Kidney (tissue), 14 donors: ENCODE measurements around the gene GOLGA6L7. TPM values are rescaled to one million over a fixed set of nuclear protein-coding genes. Genes with fewer than 3 reads are reported as not detected.

Experiments
- DNase-seq, 5 donors: peaks; one replicate each; pipeline ENCODE4 v3.0.0-alpha.2; 2013 to 2020
- FAIRE-seq: peaks from 2 replicates; lab custom pipeline; 2012; peaks lifted over from hg19 to GRCh38; lab: Jason Lieb, UNC
- H3K27ac ChIP-seq, 2 donors: one replicate each; pipeline ENCODE4 v1.7.0; 2013; ENCODE audit warnings: low read depth in 2 of 2, low read length in 2 of 2, inconsistent platforms in 1 of 2
- H3K27me3 ChIP-seq: one replicate; pipeline ENCODE4 v1.7.1; 2013; ENCODE audit warnings: low read length, inconsistent platforms; ENCODE audit not compliant: control insufficient read depth, insufficient read depth
- H3K36me3 ChIP-seq, 3 donors: one replicate each; pipeline versions ENCODE4 v1.7.0 to v1.7.1; 2013; ENCODE audit warnings: low read length in 3 of 3, control low read depth in 1 of 3, inconsistent platforms in 1 of 3; ENCODE audit not compliant: insufficient read depth in 3 of 3, control insufficient read depth in 2 of 3
- H3K4me1 ChIP-seq, 3 donors: one replicate each; pipeline versions ENCODE4 v1.7.0 to v1.7.1; 2013; ENCODE audit warnings: low read length in 3 of 3, inconsistent platforms in 1 of 3, low read depth in 1 of 3; ENCODE audit not compliant: control insufficient read depth in 2 of 3, insufficient read depth in 2 of 3
- H3K4me3 ChIP-seq, 3 donors: one replicate each; pipeline versions ENCODE4 v1.7.0 to v1.8.1; 2013; ENCODE audit warnings: low read length in 3 of 3, control low read depth in 1 of 3, inconsistent platforms in 1 of 3
- H3K9ac ChIP-seq, 3 donors: one replicate each; pipeline versions ENCODE4 v1.7.0 to v1.7.1; 2013; ENCODE audit warnings: low read length in 3 of 3, control low read depth in 1 of 3, inconsistent platforms in 1 of 3
- H3K9me3 ChIP-seq, 3 donors: one replicate each; pipeline versions ENCODE4 v1.7.0 to v1.7.1; 2013; ENCODE audit warnings: low read length in 3 of 3, control low read depth in 1 of 3, inconsistent platforms in 1 of 3; ENCODE audit not compliant: control insufficient read depth in 2 of 3, insufficient read depth in 1 of 3
- intact Hi-C: fragments of 100-400 bp; cut with DNase I; formaldehyde crosslinking; loops from one replicate; pipeline ENCODE4 v1.11.1; 2022
- polyA plus RNA-seq: library from polyadenylated mRNA; stranded (reverse); fragments of 350-450 nt; fragmentation: Illumina TruSeq; extraction: RNeasy Lipid Tissue Mini Kit (QIAGEN cat#74804); gene quantifications from one replicate; pipeline ENCODE4 v1.2.3, GENCODE V29; 2014; ENCODE audit warnings: low read depth, low replicate concordance; ENCODE audit not compliant: insufficient read depth
- total RNA-seq: library from RNA; stranded (reverse); fragmentation: NEBNext Ultra II Directional; extraction: Animal tissue kit (Norgen Biotek cat#: 25700); gene quantifications from one replicate; pipeline ENCODE4 v1.2.1, GENCODE V29; 2021
- TF ChIP-seq, protein P1 (sequence below): IDR thresholded peaks from 3 replicates; pipeline ENCODE4 v1.5.1; 2012; ENCODE audit warnings: mild to moderate bottlenecking, moderate library complexity, borderline replicate concordance; ENCODE audit not compliant: insufficient read depth; ENCODE audit errors: extremely low read depth
- donor health status: control.
- donor health status: control.
- donor health status: control.
- donor health status: control.
- donor health status: control.
- donor health status: DM: yes; HTN: yes; CAD: no.
- donor health status: Normal renal cell carcinoma (clear cell type).

GOLGA6L7 gene
- total and polyA plus RNA-seq, 2 donors from 2014 or later = not detected

DNA sequence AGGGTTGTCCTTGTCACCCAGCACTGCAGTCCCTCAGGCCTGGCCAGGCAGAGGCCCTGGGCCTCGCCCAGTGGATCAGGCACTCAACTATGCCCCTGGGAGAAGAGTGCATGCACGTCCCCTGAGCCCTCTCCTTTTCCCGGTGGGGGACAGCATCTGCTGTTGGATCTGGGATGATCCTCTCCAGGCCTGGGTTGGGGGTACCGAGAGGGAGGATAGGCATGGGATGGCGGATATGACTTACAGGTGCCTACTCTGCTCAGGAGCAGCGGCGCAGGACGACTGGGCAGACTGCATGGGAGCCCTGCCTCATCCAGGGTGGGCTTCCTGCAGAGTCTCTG is 28.4 kb upstream of the GOLGA6L7 start:
- TF ChIP-seq, protein P1, sequence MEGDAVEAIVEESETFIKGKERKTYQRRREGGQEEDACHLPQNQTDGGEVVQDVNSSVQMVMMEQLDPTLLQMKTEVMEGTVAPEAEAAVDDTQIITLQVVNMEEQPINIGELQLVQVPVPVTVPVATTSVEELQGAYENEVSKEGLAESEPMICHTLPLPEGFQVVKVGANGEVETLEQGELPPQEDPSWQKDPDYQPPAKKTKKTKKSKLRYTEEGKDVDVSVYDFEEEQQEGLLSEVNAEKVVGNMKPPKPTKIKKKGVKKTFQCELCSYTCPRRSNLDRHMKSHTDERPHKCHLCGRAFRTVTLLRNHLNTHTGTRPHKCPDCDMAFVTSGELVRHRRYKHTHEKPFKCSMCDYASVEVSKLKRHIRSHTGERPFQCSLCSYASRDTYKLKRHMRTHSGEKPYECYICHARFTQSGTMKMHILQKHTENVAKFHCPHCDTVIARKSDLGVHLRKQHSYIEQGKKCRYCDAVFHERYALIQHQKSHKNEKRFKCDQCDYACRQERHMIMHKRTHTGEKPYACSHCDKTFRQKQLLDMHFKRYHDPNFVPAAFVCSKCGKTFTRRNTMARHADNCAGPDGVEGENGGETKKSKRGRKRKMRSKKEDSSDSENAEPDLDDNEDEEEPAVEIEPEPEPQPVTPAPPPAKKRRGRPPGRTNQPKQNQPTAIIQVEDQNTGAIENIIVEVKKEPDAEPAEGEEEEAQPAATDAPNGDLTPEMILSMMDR = no peak
- H3K4me1 ChIP-seq = no peaks in the 10 kb centered on the region
- no peak overlapping the region for H3K9ac ChIP-seq
- H3K27ac ChIP-seq = no peak overlapping the region
- peaks cover 0 to 2% (median 0%) of the 10 kb centered on the region in 3 donors for H3K9me3 ChIP-seq
- H3K36me3 ChIP-seq = no peaks in the 10 kb centered on the region
- no peaks in the 10 kb centered on the region for H3K27me3 ChIP-seq
- FAIRE-seq (no peak), DNase-seq (no peak)
- intact Hi-C loops = no loop called here
- no peak overlapping the region for H3K4me3 ChIP-seq

DNA sequence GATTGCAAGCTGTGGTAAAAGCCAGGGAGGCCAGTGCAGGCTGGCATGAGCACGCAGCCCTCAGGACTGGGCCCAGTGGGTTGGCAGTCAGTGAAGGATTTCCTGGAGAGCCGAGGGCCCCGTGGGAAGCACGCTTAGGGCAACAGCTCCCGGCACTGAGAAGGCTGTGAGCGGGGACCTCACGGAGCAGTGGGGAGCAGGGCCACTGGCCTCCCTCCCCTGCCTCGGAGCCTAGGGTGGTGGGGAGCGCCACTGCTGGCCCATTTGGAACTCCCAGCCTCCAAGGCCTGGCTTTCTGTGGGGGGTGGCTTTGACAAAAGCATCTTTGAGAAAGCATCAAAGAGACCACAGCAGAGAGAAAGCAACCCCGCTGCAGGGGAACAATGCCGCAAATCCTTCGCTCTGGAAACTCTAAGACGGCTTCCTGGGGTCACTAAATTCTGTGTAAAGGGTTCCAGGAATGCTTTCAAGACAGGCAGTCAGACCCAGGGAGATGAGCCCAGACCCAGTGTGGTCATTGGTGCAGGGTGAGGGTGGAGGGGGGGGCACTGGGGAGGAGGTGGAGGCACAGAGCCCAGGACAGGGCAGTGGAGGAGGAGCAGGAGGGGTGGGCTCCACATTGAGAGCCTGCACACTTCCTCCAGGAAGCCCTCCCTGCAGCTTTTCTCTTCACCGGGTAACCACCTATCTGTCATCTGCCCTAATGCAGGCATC is 27.8 kb upstream of the GOLGA6L7 start:
- FAIRE-seq (no peak), DNase-seq (peak in 1 of 5 donors; percentile 47)
- Histone ChIP-seq H3K9ac (no peak overlapping the region), H3K4me3 (no peak overlapping the region), H3K4me1 (no peaks in the 10 kb centered on the region), H3K27me3 (no peaks in the 10 kb centered on the region), H3K27ac (no peak overlapping the region), H3K36me3 (no peaks in the 10 kb centered on the region), H3K9me3 (peaks cover 0 to 3% (median 0%) of the 10 kb centered on the region in 3 donors)
- TF ChIP-seq, protein P1 = no peak
- intact Hi-C loops = no loop called here

DNA sequence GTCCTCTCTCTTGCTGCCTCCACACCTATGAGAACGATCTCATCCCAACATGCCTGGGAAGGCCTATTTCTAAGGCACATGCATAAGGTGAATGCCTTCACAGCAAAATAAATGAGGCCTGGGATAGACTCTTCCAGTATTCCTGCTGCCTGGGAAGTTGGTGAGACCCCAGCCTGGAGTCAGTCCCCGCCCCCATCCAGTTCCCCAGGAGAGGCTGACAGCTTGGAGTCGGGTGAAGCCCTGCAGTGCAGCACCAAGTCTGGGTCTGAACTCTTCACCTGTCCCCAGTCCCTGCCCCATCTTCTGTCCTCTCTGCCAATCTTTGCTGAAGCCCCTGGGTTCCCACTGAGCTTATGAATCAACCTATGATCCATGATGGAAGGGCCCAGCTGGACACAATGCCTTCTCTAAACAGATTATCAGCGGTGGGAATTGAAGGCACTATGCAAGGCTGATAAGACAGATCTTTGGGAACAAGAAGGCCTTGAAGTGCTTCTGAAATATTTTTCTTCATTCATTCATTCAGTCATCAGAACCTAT is 27.1 kb upstream of the GOLGA6L7 start:
- H3K9ac ChIP-seq = no peak overlapping the region
- no peaks in the 10 kb centered on the region for H3K27me3 ChIP-seq
- intact Hi-C loops = no loop called here
- no peak overlapping the region for H3K27ac ChIP-seq
- no peaks in the 10 kb centered on the region for H3K36me3 ChIP-seq
- DNase-seq (peak in 1 of 5 donors; percentile 27), FAIRE-seq (no peak)
- peaks cover 0 to 3% (median 0%) of the 10 kb centered on the region in 3 donors for H3K9me3 ChIP-seq
- H3K4me1 ChIP-seq = no peaks in the 10 kb centered on the region
- no peak overlapping the region for H3K4me3 ChIP-seq
- TF ChIP-seq, protein P1 = no peak
